OCI-LY3 (cell line): ENCODE measurements around the gene LHFPL6.

ENCODE experiments used
- H2AFZ ChIP-seq: fragments of 200-600, 300-600 bp; shearing (Covaris generic); 2 replicates; pipeline ENCODE4 v1.6.0; 2014; ENCODE audit warnings: antibody characterized with exemption, low read depth, low read length
- H3K27ac ChIP-seq: fragments of 200-600, 300-600 bp; sonication (generic); 2 replicates; pipeline ENCODE4 v1.5.1; 2014; ENCODE audit warnings: mild to moderate bottlenecking, low read length, moderate library complexity, mixed read lengths
- H3K27me3 ChIP-seq: fragments of 200-600, 300-600 bp; sonication (generic); 2 replicates; pipeline ENCODE4 v1.6.1; 2014; ENCODE audit warnings: low read depth, low read length, mixed read lengths
- H3K36me3 ChIP-seq: fragments of 200-600, 300-600 bp; sonication (generic); replicated peaks from 2 replicates; pipeline ENCODE3; 2014; ENCODE audit warnings: low read depth, low read length, mixed read lengths
- H3K4me1 ChIP-seq: fragments of 300-600, 200-600 bp; sonication (generic); 2 replicates; pipeline ENCODE4 v1.6.1; 2014; ENCODE audit warnings: low read length, mixed read lengths
- H3K4me2 ChIP-seq: fragments of 200-600, 300-600 bp; sonication (generic); 2 replicates; pipeline ENCODE4 v1.6.1; 2014; ENCODE audit warnings: low read length, mixed read lengths
- H3K4me3 ChIP-seq: fragments of 300-600, 200-600 bp; sonication (generic); 2 replicates; pipeline ENCODE4 v1.5.1; 2014; ENCODE audit warnings: antibody characterized with exemption, mild to moderate bottlenecking, low read length, moderate library complexity
- H3K79me2 ChIP-seq: fragments of 300-600, 200-600 bp; shearing (Covaris generic); 2 replicates; pipeline ENCODE4 v1.6.1; 2014; ENCODE audit warnings: mild to moderate bottlenecking, low read length, mixed read lengths
- H3K9ac ChIP-seq: fragments of 300-600, 200-600 bp; shearing (Covaris generic); 2 replicates; pipeline ENCODE4 v1.6.0; 2014; ENCODE audit warnings: mild to moderate bottlenecking, low read length, moderate library complexity
- H3K9me3 ChIP-seq: fragments of 200-600, 300-600 bp; shearing (Covaris generic); 2 replicates; pipeline ENCODE4 v1.6.1; 2014; ENCODE audit warnings: low read length, mixed read lengths; ENCODE audit not compliant: insufficient read depth
- H4K20me1 ChIP-seq: fragments of 200-600, 300-600 bp; sonication (generic); 2 replicates; pipeline ENCODE4 v1.6.1; 2016; ENCODE audit warnings: low read length, mixed read lengths; ENCODE audit not compliant: insufficient read depth
- EZH2phosphoT487 ChIP-seq: fragments of 200-600 bp; shearing (Covaris generic); IDR thresholded peaks from 2 replicates; pipeline ENCODE4 v1.6.1; 2018; ENCODE audit warnings: antibody characterized with exemption, mixed run types, low read depth
- TF ChIP-seq, protein P1 (sequence below): fragments of 200-600, 300-600 bp; sonication (generic); IDR thresholded peaks from 2 replicates; pipeline ENCODE4 v1.5.1; 2014; ENCODE audit warnings: antibody characterized with exemption, low read length, low read depth

The LHFPL6 gene

DNA sequence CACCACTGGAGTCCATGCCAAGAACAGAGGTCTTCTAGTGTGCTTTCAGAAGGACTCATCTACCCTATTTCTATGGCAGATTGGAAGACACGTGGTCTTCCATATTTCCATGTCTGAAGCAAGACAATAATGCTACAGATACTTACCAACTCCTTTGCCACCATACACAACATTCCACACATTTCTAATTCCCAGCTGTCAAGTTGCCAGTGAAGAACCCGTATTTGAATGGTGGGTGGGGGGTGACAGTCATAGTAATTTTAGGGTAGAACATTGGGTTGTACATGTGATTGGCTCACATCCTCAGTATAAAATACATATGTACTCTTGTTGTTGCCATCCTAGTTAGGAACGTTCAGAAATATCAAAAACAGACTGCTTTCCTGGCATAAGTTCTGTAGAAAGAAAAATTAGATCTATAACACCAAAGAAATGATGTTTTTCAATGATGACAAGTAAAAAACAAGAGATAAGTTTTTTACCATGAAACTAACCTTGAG is 69.3 kb downstream of the LHFPL6 start:
- TF ChIP-seq, protein P1, sequence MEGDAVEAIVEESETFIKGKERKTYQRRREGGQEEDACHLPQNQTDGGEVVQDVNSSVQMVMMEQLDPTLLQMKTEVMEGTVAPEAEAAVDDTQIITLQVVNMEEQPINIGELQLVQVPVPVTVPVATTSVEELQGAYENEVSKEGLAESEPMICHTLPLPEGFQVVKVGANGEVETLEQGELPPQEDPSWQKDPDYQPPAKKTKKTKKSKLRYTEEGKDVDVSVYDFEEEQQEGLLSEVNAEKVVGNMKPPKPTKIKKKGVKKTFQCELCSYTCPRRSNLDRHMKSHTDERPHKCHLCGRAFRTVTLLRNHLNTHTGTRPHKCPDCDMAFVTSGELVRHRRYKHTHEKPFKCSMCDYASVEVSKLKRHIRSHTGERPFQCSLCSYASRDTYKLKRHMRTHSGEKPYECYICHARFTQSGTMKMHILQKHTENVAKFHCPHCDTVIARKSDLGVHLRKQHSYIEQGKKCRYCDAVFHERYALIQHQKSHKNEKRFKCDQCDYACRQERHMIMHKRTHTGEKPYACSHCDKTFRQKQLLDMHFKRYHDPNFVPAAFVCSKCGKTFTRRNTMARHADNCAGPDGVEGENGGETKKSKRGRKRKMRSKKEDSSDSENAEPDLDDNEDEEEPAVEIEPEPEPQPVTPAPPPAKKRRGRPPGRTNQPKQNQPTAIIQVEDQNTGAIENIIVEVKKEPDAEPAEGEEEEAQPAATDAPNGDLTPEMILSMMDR: no peak
- TF ChIP-seq EZH2phosphoT487: no peak
- Histone ChIP-seq H3K4me1 (no peaks in the 10 kb centered on the region), H3K9ac (no peak overlapping the region), H3K27me3 (no peaks in the 10 kb centered on the region), H3K36me3 (no peaks in the 10 kb centered on the region), H3K4me2 (no peak overlapping the region), H3K9me3 (no peaks in the 10 kb centered on the region), H3K27ac (no peak overlapping the region), H2AFZ (no peak overlapping the region), H3K79me2 (no peaks in the 10 kb centered on the region), H3K4me3 (no peak overlapping the region), H4K20me1 (no peaks in the 10 kb centered on the region; the same call in 1 of the 2 replicates)

DNA sequence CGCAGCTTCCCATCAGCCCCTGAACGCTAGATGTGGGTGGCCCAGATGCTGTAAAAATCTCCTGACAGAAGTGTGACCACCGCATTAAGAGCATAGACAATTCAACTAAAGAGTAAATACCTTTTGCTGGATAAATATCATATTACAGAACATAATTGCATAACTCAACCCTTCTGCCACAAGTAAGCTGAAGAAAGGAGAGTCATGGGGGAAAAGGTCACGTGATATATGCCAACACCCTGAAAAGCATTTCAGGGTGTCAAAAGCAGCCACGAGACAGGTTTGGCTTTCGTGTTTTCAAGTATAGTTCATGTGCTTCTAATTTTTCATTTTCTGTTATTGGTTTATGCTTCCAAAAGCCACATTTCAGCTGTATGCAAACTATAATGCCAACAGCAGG is 71.3 kb downstream of the LHFPL6 start:
- no peak overlapping the region for H3K27ac ChIP-seq
- no peaks in the 10 kb centered on the region for H3K36me3 ChIP-seq
- H3K27me3 ChIP-seq: no peaks in the 10 kb centered on the region
- no peak overlapping the region for H3K9ac ChIP-seq
- no peak overlapping the region for H3K4me2 ChIP-seq
- H3K4me1 ChIP-seq: no peaks in the 10 kb centered on the region
- no peak for TF ChIP-seq EZH2phosphoT487
- TF ChIP-seq, protein P1: no peak
- no peaks in the 10 kb centered on the region; the same call in 1 of the 2 replicates for H4K20me1 ChIP-seq
- no peaks in the 10 kb centered on the region for H3K79me2 ChIP-seq
- H3K4me3 ChIP-seq: no peak overlapping the region
- no peaks in the 10 kb centered on the region for H3K9me3 ChIP-seq
- H2AFZ ChIP-seq: no peak overlapping the region

DNA sequence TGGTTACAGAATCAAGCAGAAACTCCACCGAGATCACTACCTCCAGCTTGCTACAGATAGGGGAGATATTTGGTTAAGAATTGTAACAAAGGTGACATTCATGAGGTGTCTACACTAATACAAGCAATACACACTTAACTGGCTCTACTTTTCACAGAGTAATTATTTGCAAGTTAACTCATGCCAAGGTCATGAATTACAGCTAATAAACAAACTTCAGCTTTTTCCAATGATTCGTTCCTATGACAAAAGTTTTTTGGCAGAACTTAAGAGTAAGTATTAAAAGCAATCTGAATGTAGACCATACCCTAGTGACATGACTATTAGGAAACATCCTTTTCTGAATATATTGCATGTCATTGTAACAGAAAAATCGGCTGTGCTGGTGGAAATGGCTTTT is 72.1 kb downstream of the LHFPL6 start:
- H3K36me3 ChIP-seq: no peaks in the 10 kb centered on the region
- no peak overlapping the region for H3K4me2 ChIP-seq
- H3K27ac ChIP-seq: no peak overlapping the region
- no peak overlapping the region for H3K4me3 ChIP-seq
- no peaks in the 10 kb centered on the region for H3K27me3 ChIP-seq
- no peaks in the 10 kb centered on the region for H3K4me1 ChIP-seq
- no peak overlapping the region for H2AFZ ChIP-seq
- H3K9me3 ChIP-seq: no peaks in the 10 kb centered on the region
- TF ChIP-seq, protein P1: no peak
- no peak for TF ChIP-seq EZH2phosphoT487
- H4K20me1 ChIP-seq: no peaks in the 10 kb centered on the region; the same call in 1 of the 2 replicates
- no peaks in the 10 kb centered on the region for H3K79me2 ChIP-seq
- H3K9ac ChIP-seq: no peak overlapping the region

DNA sequence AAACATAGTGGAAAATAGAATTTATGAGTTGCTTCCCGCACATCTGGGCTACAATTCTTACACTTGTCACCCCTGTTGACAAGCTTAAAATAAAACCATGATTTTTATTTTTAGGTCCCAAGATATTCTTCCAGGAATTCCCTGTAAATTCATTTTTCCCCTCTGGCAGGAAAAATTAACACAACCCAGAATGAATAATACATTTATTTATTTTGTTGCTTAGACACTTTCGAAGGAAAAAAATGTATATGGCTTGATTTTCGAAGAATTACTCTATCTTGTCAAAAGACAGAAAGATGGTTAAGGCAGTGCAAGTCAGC is 74.4 kb downstream of the LHFPL6 start:
- H3K4me3 ChIP-seq: no peak overlapping the region
- no peaks in the 10 kb centered on the region for H3K36me3 ChIP-seq
- H3K9me3 ChIP-seq: no peaks in the 10 kb centered on the region
- no peaks in the 10 kb centered on the region; the same call in 1 of the 2 replicates for H4K20me1 ChIP-seq
- no peaks in the 10 kb centered on the region for H3K27me3 ChIP-seq
- no peaks in the 10 kb centered on the region for H3K79me2 ChIP-seq
- TF ChIP-seq, protein P1: no peak
- TF ChIP-seq EZH2phosphoT487: no peak
- no peak overlapping the region for H3K4me2 ChIP-seq
- H3K4me1 ChIP-seq: no peaks in the 10 kb centered on the region
- no peak overlapping the region for H3K27ac ChIP-seq
- H2AFZ ChIP-seq: no peak overlapping the region
- H3K9ac ChIP-seq: no peak overlapping the region
